GM21367 (cell line): ENCODE results near the gene RIOX2.
A peak's percentile ranks its signal among the peaks of the same experiment; 100 is the strongest.
"Not testable (repeated sequence)": the region's sequence is repeated elsewhere in the genome, so short reads cannot be mapped to it uniquely, and the experiment has no call there.

Source experiments
- ATAC-seq: cut with Tn5 transposase; IDR thresholded peaks from one replicate; pipeline ENCODE4 v1.9.1; 2021; ENCODE audit not compliant: unreplicated experiment

RIOX2 gene

GRCh38 chr3:97916576-97916975, 55.7 kb downstream of the RIOX2 start:
- no peak for ATAC-seq

- no peak for ATAC-seq
These were observed 57.8 kb downstream of the RIOX2 start for GRCh38 chr3:97914388-97914787.

- ATAC-seq = no peak
These were observed 60.8 kb downstream of the RIOX2 start for GRCh38 chr3:97911459-97911858.

GRCh38 chr3:97910931-97911351, 61.3 kb downstream of the RIOX2 start:
- no peak for ATAC-seq

GRCh38 chr3:97910236-97910831, 61.9 kb downstream of the RIOX2 start:
- ATAC-seq = not testable (repeated sequence)

- not testable (repeated sequence) for ATAC-seq
These were observed 62.4 kb downstream of the RIOX2 start for GRCh38 chr3:97909830-97910229.

GRCh38 chr3:97901313-97902248, 70.7 kb downstream of the RIOX2 start:
- no peak for ATAC-seq

GRCh38 chr3:97899331-97899730, 72.9 kb downstream of the RIOX2 start:
- ATAC-seq = no peak

- ATAC-seq = no peak
These were observed 75.7 kb downstream of the RIOX2 start for GRCh38 chr3:97896547-97896946.

- no peak for ATAC-seq
These were observed 76.1 kb downstream of the RIOX2 start for GRCh38 chr3:97896129-97896528.

- ATAC-seq = peak; percentile 82
These were observed 77.0 kb downstream of the RIOX2 start for GRCh38 chr3:97895216-97895615.

GRCh38 chr3:97892852-97893251, 79.4 kb downstream of the RIOX2 start:
- ATAC-seq = no peak
